ENCODE measurements around the gene MACF1. TPM values are rescaled to one million over a fixed set of nuclear protein-coding genes. Genes with fewer than 3 reads are reported as not detected.

The MACF1 gene
- total RNA-seq, 4 donors from 2014 or later, result 386 to 627 (median 576) TPM

DNA sequence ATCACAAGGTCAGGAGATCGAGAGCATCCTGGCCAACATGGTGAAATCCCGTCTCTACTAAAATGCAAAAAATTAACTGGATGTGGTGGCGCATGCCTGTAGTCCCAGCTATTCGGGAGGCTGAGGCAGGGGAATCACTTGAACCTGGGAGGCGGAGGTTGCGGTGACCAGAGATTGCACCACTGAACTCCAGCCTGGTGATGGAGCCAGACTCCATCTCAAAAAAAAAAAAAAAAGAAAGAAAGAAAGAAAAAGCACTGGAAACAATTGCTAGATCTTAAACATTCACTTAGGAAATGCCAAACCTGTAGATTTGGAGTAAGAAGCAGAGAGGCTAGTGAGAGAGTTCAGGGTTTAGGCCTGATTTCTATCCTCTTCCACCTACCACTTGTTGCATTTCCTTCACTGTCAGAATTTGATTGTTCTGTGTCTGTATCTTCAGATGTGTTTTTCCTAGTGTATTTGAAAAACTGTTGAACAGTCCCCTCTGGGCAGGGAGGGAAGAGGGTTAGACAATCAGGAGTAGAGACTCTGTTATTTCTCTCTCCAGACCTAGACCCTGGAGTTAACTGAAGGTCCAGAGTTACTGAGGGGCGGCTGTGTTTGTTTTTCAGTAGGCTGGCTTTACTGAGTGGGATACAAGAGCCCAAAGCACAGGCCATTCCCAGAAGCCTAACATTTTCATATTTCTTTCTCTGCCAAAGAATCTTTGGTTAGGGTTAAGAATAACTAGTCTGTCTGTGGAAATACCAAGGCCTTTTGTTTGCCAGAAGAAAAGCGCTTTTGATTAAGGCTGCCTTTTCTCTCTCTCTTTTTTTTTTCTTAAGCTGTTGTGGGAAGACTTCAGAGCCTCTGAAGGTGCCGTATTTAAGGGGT is 31.1 kb upstream of the MACF1 start:
- Histone ChIP-seq H3K4me3 (peak overlapping the region in 1 of 4 donors; percentile 19), H3K4me1 (peaks cover 46 to 93% (median 88%) of the 10 kb centered on the region in 4 donors), H3K36me3 (no peaks in the 10 kb centered on the region), H3K27ac (replicated peaks in 1 of 4) (peak overlapping the region; percentile 73 to 83 (median 78)), H3K27me3 (no peaks in the 10 kb centered on the region), H3K9me3 (no peaks in the 10 kb centered on the region)
- no peak for TF ChIP-seq POLR2A (IDR thresholded peaks at IDR 0.05; ENCODE audit: low read depth)
- TF ChIP-seq, protein P1, sequence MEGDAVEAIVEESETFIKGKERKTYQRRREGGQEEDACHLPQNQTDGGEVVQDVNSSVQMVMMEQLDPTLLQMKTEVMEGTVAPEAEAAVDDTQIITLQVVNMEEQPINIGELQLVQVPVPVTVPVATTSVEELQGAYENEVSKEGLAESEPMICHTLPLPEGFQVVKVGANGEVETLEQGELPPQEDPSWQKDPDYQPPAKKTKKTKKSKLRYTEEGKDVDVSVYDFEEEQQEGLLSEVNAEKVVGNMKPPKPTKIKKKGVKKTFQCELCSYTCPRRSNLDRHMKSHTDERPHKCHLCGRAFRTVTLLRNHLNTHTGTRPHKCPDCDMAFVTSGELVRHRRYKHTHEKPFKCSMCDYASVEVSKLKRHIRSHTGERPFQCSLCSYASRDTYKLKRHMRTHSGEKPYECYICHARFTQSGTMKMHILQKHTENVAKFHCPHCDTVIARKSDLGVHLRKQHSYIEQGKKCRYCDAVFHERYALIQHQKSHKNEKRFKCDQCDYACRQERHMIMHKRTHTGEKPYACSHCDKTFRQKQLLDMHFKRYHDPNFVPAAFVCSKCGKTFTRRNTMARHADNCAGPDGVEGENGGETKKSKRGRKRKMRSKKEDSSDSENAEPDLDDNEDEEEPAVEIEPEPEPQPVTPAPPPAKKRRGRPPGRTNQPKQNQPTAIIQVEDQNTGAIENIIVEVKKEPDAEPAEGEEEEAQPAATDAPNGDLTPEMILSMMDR (IDR thresholded peaks at IDR 0.05), result peak in 2 of 3 experiments; percentile 8 to 30
- WGBS, result 62% methylated on average over 9 of the region's 9 CpGs
- no peak for DNase-seq (ENCODE audit: extremely low spot score)
- intact Hi-C loops (cut with DNase I), result no loop called here

GRCh38 chr1:39173995-39174380 is 30.5 kb upstream of the MACF1 start:
- Histone ChIP-seq H3K9me3 (no peaks in the 10 kb centered on the region), H3K36me3 (no peaks in the 10 kb centered on the region), H3K27me3 (no peaks in the 10 kb centered on the region), H3K4me3 (peak overlapping the region in 1 of 4 donors; percentile 19), H3K27ac (replicated peaks in 1 of 4) (peak overlapping the region; percentile 73 to 83 (median 78)), H3K4me1 (peaks cover 49 to 98% (median 90%) of the 10 kb centered on the region in 4 donors)
- intact Hi-C loops (cut with DNase I), result no loop called here
- DNase-seq (ENCODE audit: extremely low spot score), result no peak
- WGBS, result 32% methylated on average over 2 of the region's 2 CpGs
- TF ChIP-seq POLR2AphosphoS5 (IDR thresholded peaks at IDR 0.05), result no peak

DNA sequence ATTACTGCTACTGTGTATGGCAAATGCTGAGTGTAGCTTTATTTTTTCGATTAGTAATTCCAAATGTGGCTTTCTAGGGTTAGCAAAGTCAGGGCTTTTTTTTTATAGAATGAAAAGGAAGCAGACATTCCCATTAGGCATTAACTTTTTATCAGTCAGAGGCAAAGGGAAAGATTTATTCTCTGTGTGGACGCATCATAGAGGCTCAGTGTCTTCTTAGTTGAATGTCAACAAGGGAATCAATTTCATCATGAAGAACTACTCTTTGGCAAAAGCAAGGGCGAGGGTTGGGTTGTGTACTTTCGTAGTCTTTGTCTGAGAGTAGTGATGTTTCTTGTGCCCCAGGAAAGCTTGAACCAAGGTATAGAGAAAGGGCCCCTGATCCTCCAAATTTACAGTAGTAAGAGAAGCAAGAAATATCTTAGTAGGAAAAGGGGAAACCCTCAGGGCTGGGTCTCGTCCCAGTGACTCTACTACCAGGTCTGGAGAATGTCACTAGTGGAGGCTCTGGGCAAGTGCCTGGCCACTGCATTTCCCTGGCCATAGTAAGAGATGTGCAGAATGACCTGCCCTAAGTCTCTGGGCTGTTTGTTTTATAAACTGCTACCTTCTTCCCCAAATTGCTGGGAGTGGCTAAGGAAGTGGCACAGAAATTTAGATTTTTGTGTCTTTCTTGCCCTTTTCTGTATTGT is 30.0 kb upstream of the MACF1 start:
- TF ChIP-seq EP300 (IDR thresholded peaks at IDR 0.05), result no peak
- TF ChIP-seq POLR2AphosphoS5 (IDR thresholded peaks at IDR 0.05), result no peak
- TF ChIP-seq, protein P1 (IDR thresholded peaks at IDR 0.05), result no peak
- no peak for TF ChIP-seq POLR2A (IDR thresholded peaks at IDR 0.05; ENCODE audit: low read depth)
- Histone ChIP-seq H3K9me3 (no peaks in the 10 kb centered on the region), H3K36me3 (no peaks in the 10 kb centered on the region), H3K27ac (replicated peaks in 1 of 4) (peak overlapping the region; percentile 73 to 83 (median 78)), H3K27me3 (no peaks in the 10 kb centered on the region), H3K4me3 (no peak overlapping the region), H3K4me1 (peaks cover 53 to 98% (median 93%) of the 10 kb centered on the region in 4 donors)
- 39% methylated on average over 5 of the region's 5 CpGs for WGBS
- DNase-seq (ENCODE audit: extremely low spot score), result no peak
- intact Hi-C loops (cut with DNase I), result loop anchor here (5.0 kb wide), 1 partner anchor 67 kb away; no protein-coding TSS in a partner anchor

- DNase-seq (ENCODE audit: extremely low spot score), result no peak
- intact Hi-C loops (cut with DNase I), result loop anchor here (5.0 kb wide), 1 partner anchor 70 kb away; no protein-coding TSS in a partner anchor
- no peak overlapping the region for H3K4me3 ChIP-seq
- WGBS, result 64% methylated on average over 3 of the region's 3 CpGs
- no peak for TF ChIP-seq POLR2AphosphoS5 (IDR thresholded peaks at IDR 0.05)
- TF ChIP-seq, protein P1 (IDR thresholded peaks at IDR 0.05), result no peak
- TF ChIP-seq POLR2A (IDR thresholded peaks at IDR 0.05; ENCODE audit: low read depth), result no peak
- TF ChIP-seq EP300 (IDR thresholded peaks at IDR 0.05), result no peak
- peaks cover 42 to 88% (median 81%) of the 10 kb centered on the region in 4 donors for H3K4me1 ChIP-seq
- H3K27me3 ChIP-seq, result no peaks in the 10 kb centered on the region
- no peaks in the 10 kb centered on the region for H3K9me3 ChIP-seq
- peak overlapping the region; percentile 66 to 83 (median 76) for H3K27ac ChIP-seq (replicated peaks in 1 of 4)
- H3K36me3 ChIP-seq, result no peaks in the 10 kb centered on the region
These were observed 26.8 kb upstream of the MACF1 start for GRCh38 chr1:39177706-39178105.

Measured in esophagus muscularis mucosa (tissue), 4 donors.